SK-N-MC (cell line): ENCODE results near the gene ATP13A1.
"Not testable (repeated sequence)": the region's sequence is repeated elsewhere in the genome, so short reads cannot be mapped to it uniquely, and the experiment has no call there.

Experiments
- DNase-seq: peaks from one replicate; pipeline ENCODE4 v3.0.0-alpha.2; 2011; ENCODE audit warnings: low read depth, low spot score
- H3K27ac ChIP-seq: fragments of 200-600 bp; sonication (generic); 2 replicates; pipeline ENCODE4 v1.5.1; 2016; ENCODE audit warnings: mixed run types
- H3K36me3 ChIP-seq: fragments of 200-600 bp; sonication (generic); 2 replicates; pipeline ENCODE4 v1.6.1; 2017; ENCODE audit warnings: antibody characterized with exemption, low read length, mixed read lengths; ENCODE audit not compliant: insufficient read depth
- H3K4me3 ChIP-seq: fragments of 200-600 bp; sonication (generic); 2 replicates; pipeline ENCODE4 v1.5.1; 2016
- H3K9ac ChIP-seq: fragments of 200-600 bp; sonication (generic); 2 replicates; pipeline ENCODE4 v1.8.0; 2017; ENCODE audit warnings: mixed run types, mixed read lengths; ENCODE audit not compliant: insufficient read length
- H3K9me3 ChIP-seq: fragments of 200-600 bp; sonication (generic); 2 replicates; pipeline ENCODE4 v1.6.1; 2017; ENCODE audit warnings: low read depth, mild to moderate bottlenecking, antibody characterized with exemption, low read length, moderate library complexity, mixed read lengths
- EZH2 ChIP-seq: fragments of 200-600 bp; sonication (generic); IDR thresholded peaks from one replicate; pipeline ENCODE4 v1.6.1; 2017; ENCODE audit warnings: antibody characterized with exemption
- FOXP2 ChIP-seq: optimal IDR thresholded peaks from 2 replicates; pipeline ENCODE3; 2011; ENCODE audit warnings: mild to moderate bottlenecking, moderate library complexity; ENCODE audit not compliant: insufficient read depth; ENCODE audit errors: extremely low read length, control extremely low read depth
- POLR2AphosphoS5 ChIP-seq: IDR thresholded peaks from 2 replicates; pipeline ENCODE4 v1.6.1; 2012; ENCODE audit warnings: mild to moderate bottlenecking, low read depth, low read length, borderline replicate concordance

The ATP13A1 gene

DNA sequence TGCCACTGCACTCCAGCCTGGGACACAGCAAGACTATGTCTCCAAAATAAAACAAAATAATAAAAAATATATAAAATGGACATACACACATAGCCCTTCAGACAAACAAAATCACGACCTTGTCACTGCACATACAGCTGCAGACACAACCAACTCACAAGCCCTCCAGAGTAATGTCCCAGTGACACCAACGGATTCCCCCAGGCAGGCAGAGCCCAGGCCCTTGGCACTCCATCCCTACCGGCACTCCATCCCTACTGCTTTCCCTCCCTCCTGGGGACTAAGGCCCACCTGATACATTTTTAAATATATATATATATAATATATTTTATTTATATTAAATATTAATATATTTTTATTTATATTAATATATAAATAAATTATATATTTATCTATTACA lies 23.6 kb upstream of the ATP13A1 start:
- Histone ChIP-seq H3K36me3 (no peaks in the 10 kb centered on the region), H3K4me3 (no peak overlapping the region), H3K9ac (no peak overlapping the region), H3K9me3 (no peaks in the 10 kb centered on the region), H3K27ac (no peak overlapping the region)
- DNase-seq: no peak
- no peak for TF ChIP-seq POLR2AphosphoS5
- no peak for TF ChIP-seq FOXP2
- no peak for TF ChIP-seq EZH2

DNA sequence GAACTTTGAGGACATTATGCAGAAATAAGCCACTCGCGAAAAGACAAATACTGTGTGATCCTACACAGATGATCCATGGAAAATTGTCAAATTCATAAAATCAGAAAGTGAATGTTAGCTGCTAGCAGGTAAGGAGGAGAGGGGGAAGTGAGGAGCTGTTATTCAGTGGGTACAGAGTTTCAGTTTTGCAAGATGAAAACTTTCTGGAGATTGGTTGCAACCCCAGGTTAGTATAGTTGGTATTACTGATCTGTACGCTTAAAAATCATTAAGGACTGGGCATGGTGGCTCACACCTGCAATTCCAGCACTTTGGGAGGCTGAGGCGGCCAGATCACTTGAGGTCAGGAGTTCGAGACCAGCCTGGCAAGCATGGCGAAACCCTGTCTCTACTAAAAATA lies 23.1 kb upstream of the ATP13A1 start:
- no peak for DNase-seq
- no peaks in the 10 kb centered on the region for H3K36me3 ChIP-seq

GRCh38 chr19:19686119-19686518 lies 22.6 kb upstream of the ATP13A1 start:
- H3K9me3 ChIP-seq, DNase-seq: not testable (repeated sequence)

More for the DNA sequence above, 23.1 kb upstream of the ATP13A1 start:
- no peaks in the 10 kb centered on the region for H3K9me3 ChIP-seq
- TF ChIP-seq FOXP2 (no peak), EZH2 (no peak), POLR2AphosphoS5 (no peak)
- H3K4me3 ChIP-seq: no peak overlapping the region
- no peak overlapping the region for H3K27ac ChIP-seq
- no peak overlapping the region for H3K9ac ChIP-seq

GRCh38 chr19:19679176-19680073 lies 15.9 kb upstream of the ATP13A1 start:
- TF ChIP-seq FOXP2 (no peak), EZH2 (no peak), POLR2AphosphoS5 (no peak)
- DNase-seq: no peak
- Histone ChIP-seq H3K27ac (no peak overlapping the region), H3K9ac (no peak overlapping the region), H3K36me3 (peaks cover 51% of the 10 kb centered on the region), H3K4me3 (no peak overlapping the region), H3K9me3 (peaks cover 11% of the 10 kb centered on the region)

More at GRCh38 chr19:19686119-19686518, 22.6 kb upstream of the ATP13A1 start:
- H3K36me3 ChIP-seq, H3K27ac ChIP-seq, H3K4me3 ChIP-seq, H3K9ac ChIP-seq: not testable (repeated sequence)

DNA sequence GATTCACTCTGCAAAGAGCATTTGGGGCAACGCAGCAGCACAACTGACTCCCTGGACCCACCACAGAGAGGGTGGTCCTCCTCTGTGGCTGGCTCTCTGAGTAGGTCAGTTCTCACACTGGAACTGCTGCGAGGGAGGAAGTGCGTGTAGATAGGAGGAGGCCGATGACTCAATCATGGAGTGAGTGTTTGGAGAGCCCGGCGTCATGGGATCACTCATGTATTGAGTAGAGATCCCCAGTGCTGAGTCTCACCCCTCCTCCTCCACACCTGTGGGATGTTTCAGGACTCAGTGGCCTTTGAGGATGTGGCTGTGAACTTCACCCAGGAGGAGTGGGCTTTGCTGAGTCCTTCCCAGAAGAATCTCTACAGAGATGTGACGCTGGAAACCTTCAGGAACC lies 14.1 kb upstream of the ATP13A1 start:
- Histone ChIP-seq H3K36me3 (peaks cover 65% of the 10 kb centered on the region), H3K9me3 (peaks cover 11% of the 10 kb centered on the region), H3K4me3 (no peak overlapping the region), H3K27ac (no peak overlapping the region), H3K9ac (no peak overlapping the region)
- TF ChIP-seq FOXP2: no peak
- TF ChIP-seq POLR2AphosphoS5: no peak
- TF ChIP-seq EZH2: no peak
- DNase-seq: no peak

- no peak for DNase-seq
- peaks cover 8% of the 10 kb centered on the region for H3K9me3 ChIP-seq
These were observed 10.8 kb upstream of the ATP13A1 start for GRCh38 chr19:19674315-19674714.

GRCh38 chr19:19672816-19673215 lies 9.3 kb upstream of the ATP13A1 start:
- H3K36me3 ChIP-seq: peaks cover 47% of the 10 kb centered on the region
- TF ChIP-seq FOXP2: no peak
- no peak for TF ChIP-seq POLR2AphosphoS5
- no peak for TF ChIP-seq EZH2
- no peak overlapping the region for H3K9ac ChIP-seq
- DNase-seq: no peak
- peaks cover 7% of the 10 kb centered on the region; the same call in 1 of the 2 replicates for H3K9me3 ChIP-seq
- no peak overlapping the region for H3K27ac ChIP-seq
- H3K4me3 ChIP-seq: no peak overlapping the region

More at GRCh38 chr19:19674315-19674714, 10.8 kb upstream of the ATP13A1 start:
- Histone ChIP-seq H3K4me3 (no peak overlapping the region), H3K27ac (no peak overlapping the region), H3K36me3 (peaks cover 62% of the 10 kb centered on the region), H3K9ac (no peak overlapping the region)
- no peak for TF ChIP-seq POLR2AphosphoS5
- no peak for TF ChIP-seq FOXP2
- no peak for TF ChIP-seq EZH2

DNA sequence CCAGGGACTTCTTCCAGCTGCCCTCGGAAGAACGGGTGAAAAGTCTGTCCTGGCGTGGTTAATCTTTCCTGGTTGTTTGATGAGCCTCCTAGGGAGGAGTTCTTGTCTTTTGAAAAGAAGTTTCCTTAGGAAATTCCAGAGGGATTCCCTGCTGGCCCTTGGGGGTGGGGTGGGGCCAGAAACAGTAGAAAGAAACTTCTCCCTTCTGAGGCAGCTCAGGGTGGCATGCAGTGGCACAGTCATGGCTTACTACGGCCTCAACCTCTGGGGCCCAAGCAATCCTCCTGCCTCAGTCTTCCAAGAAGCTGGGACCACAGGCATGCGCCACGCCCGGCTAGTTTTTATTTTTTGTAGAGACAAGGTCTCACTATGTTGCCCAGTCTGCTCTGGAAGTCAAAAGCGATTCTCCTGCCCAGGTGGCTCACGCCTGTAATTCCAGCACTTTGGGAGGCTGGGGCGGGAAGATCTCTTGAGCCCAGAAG lies 6.6 kb upstream of the ATP13A1 start:
- no peak for DNase-seq
- peak overlapping the region; percentile 82 for H3K4me3 ChIP-seq
- TF ChIP-seq POLR2AphosphoS5: no peak
- no peak for TF ChIP-seq FOXP2
- no peak for TF ChIP-seq EZH2

More for the DNA sequence above, 6.6 kb upstream of the ATP13A1 start:
- H3K9me3 ChIP-seq: no peaks in the 10 kb centered on the region
- H3K27ac ChIP-seq: no peak overlapping the region
- H3K9ac ChIP-seq: peak overlapping the region; percentile 45
- H3K36me3 ChIP-seq: peaks cover 21% of the 10 kb centered on the region; the same call in 1 of the 2 replicates
